Measurements from ENCODE around the gene S100A14. TPM values are rescaled to one million over a fixed set of nuclear protein-coding genes. Genes with fewer than 3 reads are reported as not detected.

The S100A14 gene
- total and polyA plus RNA-seq, 2 of the 13 experiments (the other 11 are each of a cell fraction or from before 2014, with no cell fraction given), result 1.4 to 7.7 TPM

GRCh38 chr1:153623101-153623500, 7.0 kb upstream of the S100A14 start:
- no peak for FAIRE-seq
- 94% methylated on average over 7 of the region's 7 CpGs for WGBS (ENCODE audit: low lambda C conversion rate)
- intact Hi-C loops (cut with micrococcal nuclease; ENCODE audit: unreplicated experiment) (no loop called here), in situ Hi-C loops (cut with HindIII; ENCODE audit: extremely low pct_ligation_motif_present, low pct_unique_long_range_greater_than_20kb) (no loop called here)
- Histone ChIP-seq H2AFZ (ENCODE audit: low read length) (no peak overlapping the region), H3K9ac (ENCODE audit: insufficient read depth, low read depth, low read length) (no peak overlapping the region), H3K27ac (ENCODE audit: extremely low read length, insufficient read depth, low read length) (no peak overlapping the region), H4K20me1 (ENCODE audit: insufficient read depth, low read length) (no peaks in the 10 kb centered on the region), H3K4me2 (ENCODE audit: low read depth, low read length) (no peak overlapping the region), H3K9me3 (ENCODE audit: low read length) (no peaks in the 10 kb centered on the region), H3K4me1 (ENCODE audit: insufficient read depth, low read length) (peaks cover 22% of the 10 kb centered on the region), H3K27me3 (ENCODE audit: control insufficient read depth in 1 of 2, insufficient read depth in 2 of 2, low read length in 2 of 2) (no peaks in the 10 kb centered on the region), H3K36me3 (replicated peaks in 1 of 2; ENCODE audit: control insufficient read depth in 1 of 2, insufficient read depth in 2 of 2, low read length in 2 of 2) (peaks cover 3% of the 10 kb centered on the region in 2 experiments; a peak in 3 of 5 replicates), H3K79me2 (ENCODE audit: insufficient read depth, low read length) (peaks cover 11% of the 10 kb centered on the region), H3K4me3 (replicated peaks in 1 of 3; ENCODE audit: insufficient read depth in 1 of 3, low read depth in 2 of 3, low read length in 3 of 3) (no peak overlapping the region)
- no peak for DNase-seq (ENCODE audit: low spot score)
- ChIA-PET POLR2A (interaction anchor here (1.3 to 15.2 kb wide), 2 partner anchors 11 to 12 kb away, joined by 3 to 390 read pairs; partner anchors contain the start of genes CHTOP, S100A14 and S100A16), CTCF (ENCODE audit: low intra/inter-chr PET ratio, low total read pairs) (no interaction called here)
- TF ChIP-seq MIER3 (CRISPR knock-in tag; IDR thresholded peaks at IDR 0.05; ENCODE audit: borderline replicate concordance), result no peak
- TF ChIP-seq ZBTB20 (CRISPR knock-in tag; IDR thresholded peaks at IDR 0.05; ENCODE audit: borderline replicate concordance, low read depth), result no peak
- no peak for TF ChIP-seq ZNF234 (CRISPR knock-in tag; conservative IDR thresholded peaks at IDR 0.05)
- TF ChIP-seq ZNF660 (CRISPR knock-in tag; IDR thresholded peaks at IDR 0.05; ENCODE audit: borderline replicate concordance, low read depth), result no peak
- no peak for TF ChIP-seq NR2F1 (CRISPR knock-in tag; IDR thresholded peaks at IDR 0.05)
- no TSS peak for BruUV-seq (replicated peaks)
- ATAC-seq, result no peak

- ATAC-seq (no peak), FAIRE-seq (no peak), DNase-seq (ENCODE audit: low spot score) (no peak)
- Histone ChIP-seq H2AFZ (ENCODE audit: low read length) (no peak overlapping the region), H3K36me3 (replicated peaks in 1 of 2; ENCODE audit: control insufficient read depth in 1 of 2, insufficient read depth in 2 of 2, low read length in 2 of 2) (peaks cover 1 to 3% of the 10 kb centered on the region in 2 experiments; a peak in 1 of 5 replicates), H3K4me1 (ENCODE audit: insufficient read depth, low read length) (peaks cover 31% of the 10 kb centered on the region), H4K20me1 (ENCODE audit: insufficient read depth, low read length) (no peaks in the 10 kb centered on the region), H3K79me2 (ENCODE audit: insufficient read depth, low read length) (no peaks in the 10 kb centered on the region), H3K9ac (ENCODE audit: insufficient read depth, low read depth, low read length) (no peak overlapping the region), H3K9me3 (ENCODE audit: low read length) (no peaks in the 10 kb centered on the region), H3K27ac (ENCODE audit: extremely low read length, insufficient read depth, low read length) (no peak overlapping the region), H3K27me3 (ENCODE audit: control insufficient read depth in 1 of 2, insufficient read depth in 2 of 2, low read length in 2 of 2) (no peaks in the 10 kb centered on the region), H3K4me2 (ENCODE audit: low read depth, low read length) (no peak overlapping the region), H3K4me3 (replicated peaks in 1 of 3; ENCODE audit: insufficient read depth in 1 of 3, low read depth in 2 of 3, low read length in 3 of 3) (no peak overlapping the region)
- no TSS peak for BruUV-seq (replicated peaks)
- CTCF ChIA-PET (ENCODE audit: low intra/inter-chr PET ratio, low total read pairs), result no interaction called here
- POLR2A ChIA-PET, result interaction anchor here (1.2 to 15.2 kb wide), 4 partner anchors 8 to 15 kb away, joined by 3 to 390 read pairs (median 9); partner anchors contain the start of genes CHTOP, S100A13, S100A14 and S100A16
- TF ChIP-seq ZNF766 (CRISPR knock-in tag; IDR thresholded peaks at IDR 0.05; ENCODE audit: borderline replicate concordance) (no peak), ZNF232 (CRISPR knock-in tag; IDR thresholded peaks at IDR 0.05; ENCODE audit: borderline replicate concordance) (no peak), KAT2B (IDR thresholded peaks at IDR 0.05; ENCODE audit: borderline replicate concordance, low read depth, low read length) (no peak), ZNF343 (CRISPR knock-in tag; IDR thresholded peaks at IDR 0.05) (no peak), THRA (CRISPR knock-in tag; IDR thresholded peaks at IDR 0.05; ENCODE audit: borderline replicate concordance) (no peak), TBX3 (IDR thresholded peaks at IDR 0.05; ENCODE audit: borderline replicate concordance) (no peak), ZNF335 (CRISPR knock-in tag; IDR thresholded peaks at IDR 0.05) (no peak), NFE2L1 (CRISPR knock-in tag; IDR thresholded peaks at IDR 0.05; ENCODE audit: borderline replicate concordance) (no peak), ZNF589 (CRISPR knock-in tag; conservative IDR thresholded peaks at IDR 0.05) (no peak), RBAK (CRISPR knock-in tag; IDR thresholded peaks at IDR 0.05) (no peak)
- WGBS (ENCODE audit: low lambda C conversion rate), result 89% methylated on average over 4 of the region's 6 CpGs
- in situ Hi-C loops (cut with HindIII; ENCODE audit: extremely low pct_ligation_motif_present, low pct_unique_long_range_greater_than_20kb) (no loop called here), intact Hi-C loops (cut with micrococcal nuclease; ENCODE audit: unreplicated experiment) (no loop called here)
Observed at GRCh38 chr1:153619171-153619570, 3.0 kb upstream of the S100A14 start.

Measured in HepG2 (cell line).